Heart left ventricle (tissue), 13 donors: ENCODE data around the gene SNAPIN.
A peak's percentile ranks its signal among the peaks of the same experiment; 100 is the strongest.

Experiments
- POLR2A ChIP-seq, 2 donors: fragments of 450-650 bp; IDR thresholded peaks; one replicate each; pipeline ENCODE4 v1.6.1; 2017; ENCODE audit warnings: antibody characterized with exemption in 2 of 2, mild to moderate bottlenecking in 2 of 2, moderate library complexity in 2 of 2
- TF ChIP-seq, protein P1 (sequence below), 12 donors: fragments of 200-600 bp; sonication (generic) in 4 of 12; IDR thresholded peaks; one replicate each; pipeline versions ENCODE4 v1.5.0 to v1.8.0; 2018 to 2022; ENCODE audit warnings: antibody characterized with exemption in 12 of 12, mild to moderate bottlenecking in 5 of 12
- donor health status: ischemic (EF 13 %, LVEDD 7.1; RV severe dilation, severe dysfunction).
- donor health status: DM: no; HTN: yes; CAD: no.
- donor health status: DM: no; HTN: no; CAD: no.
- donor health status: ischemic (EF 25% LVEDD 6.9; RV normal size, moderate dysfunction).
- donor health status: ischemic (EF 25% LVEDD 5.7; RV mildly dilated, moderate dysfunction).
- donor health status: ischemic (EF 35%, LVEDD 5.7; RV mildly dilated, moderate dysfunction).
- donor health status: nonischemic (EF 11% LVEDD 7.7; RV severe dilation, severe dysfunction).
- donor health status: DM: yes; HTN: yes; CAD: no.
- donor health status: PGD.
- donor health status: ischemic (EF 29% LVEDD 5.4; RV normal size, mild dysfunction).
- donor health status: nonischemic (EF 23%, LVEDD 6.1; RV moderate dilation, normal function).

GRCh38 chr1:153670859-153671627 is 12.5 kb downstream of the SNAPIN start, which contains the start of gene ILF2:
- TF ChIP-seq POLR2A (IDR thresholded peaks at IDR 0.05): peak; percentile 81 to 91
- TF ChIP-seq, protein P1, sequence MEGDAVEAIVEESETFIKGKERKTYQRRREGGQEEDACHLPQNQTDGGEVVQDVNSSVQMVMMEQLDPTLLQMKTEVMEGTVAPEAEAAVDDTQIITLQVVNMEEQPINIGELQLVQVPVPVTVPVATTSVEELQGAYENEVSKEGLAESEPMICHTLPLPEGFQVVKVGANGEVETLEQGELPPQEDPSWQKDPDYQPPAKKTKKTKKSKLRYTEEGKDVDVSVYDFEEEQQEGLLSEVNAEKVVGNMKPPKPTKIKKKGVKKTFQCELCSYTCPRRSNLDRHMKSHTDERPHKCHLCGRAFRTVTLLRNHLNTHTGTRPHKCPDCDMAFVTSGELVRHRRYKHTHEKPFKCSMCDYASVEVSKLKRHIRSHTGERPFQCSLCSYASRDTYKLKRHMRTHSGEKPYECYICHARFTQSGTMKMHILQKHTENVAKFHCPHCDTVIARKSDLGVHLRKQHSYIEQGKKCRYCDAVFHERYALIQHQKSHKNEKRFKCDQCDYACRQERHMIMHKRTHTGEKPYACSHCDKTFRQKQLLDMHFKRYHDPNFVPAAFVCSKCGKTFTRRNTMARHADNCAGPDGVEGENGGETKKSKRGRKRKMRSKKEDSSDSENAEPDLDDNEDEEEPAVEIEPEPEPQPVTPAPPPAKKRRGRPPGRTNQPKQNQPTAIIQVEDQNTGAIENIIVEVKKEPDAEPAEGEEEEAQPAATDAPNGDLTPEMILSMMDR (IDR thresholded peaks at IDR 0.05): peak in 6 of 12 donors; percentile 11 to 53 (median 39)
